ENCODE measurements around the gene KL. TPM values are rescaled to one million over a fixed set of nuclear protein-coding genes. Genes with fewer than 3 reads are reported as not detected.
A peak's percentile ranks its signal among the peaks of the same experiment; 100 is the strongest.

The KL gene
- total and polyA plus RNA-seq, 8 donors: 0.38 to 4.0 (median 1.4) TPM

GRCh38 chr13:33076001-33076992, 60.1 kb downstream of the KL start:
- DNase-seq: peak in 1 of 2 donors; percentile 16
- 76 to 88% (median 82%) methylated on average over 10 of the region's 10 CpGs for WGBS, 5 donors
- no peak for TF ChIP-seq CTCF (IDR thresholded peaks at IDR 0.05)
- no peak for TF ChIP-seq POLR2A (IDR thresholded peaks at IDR 0.05)
- TF ChIP-seq POLR2AphosphoS5 (IDR thresholded peaks at IDR 0.05): no peak
- TF ChIP-seq EP300 (IDR thresholded peaks at IDR 0.05): no peak
- H3K27me3 ChIP-seq: no peaks in the 10 kb centered on the region
- no peaks in the 10 kb centered on the region for H3K36me3 ChIP-seq
- no peak overlapping the region for H3K4me3 ChIP-seq
- H3K4me1 ChIP-seq: no peaks in the 10 kb centered on the region
- H3K9me3 ChIP-seq: no peaks in the 10 kb centered on the region
- intact Hi-C loops (cut with DNase I; ENCODE audit: low total_unique reads): no loop called here
- H3K27ac ChIP-seq: no peak overlapping the region

GRCh38 chr13:33078263-33078662, 62.0 kb downstream of the KL start:
- intact Hi-C loops (cut with DNase I; ENCODE audit: low total_unique reads): no loop called here
- no peak for DNase-seq
- TF ChIP-seq POLR2AphosphoS5 (IDR thresholded peaks at IDR 0.05) (no peak), EP300 (IDR thresholded peaks at IDR 0.05) (no peak), POLR2A (IDR thresholded peaks at IDR 0.05) (no peak), CTCF (IDR thresholded peaks at IDR 0.05) (no peak)
- no peaks in the 10 kb centered on the region for H3K27me3 ChIP-seq
- 86 to 94% (median 92%) methylated on average over 3 of the region's 3 CpGs for WGBS, 5 donors
- no peak overlapping the region for H3K4me3 ChIP-seq
- no peaks in the 10 kb centered on the region for H3K9me3 ChIP-seq
- no peaks in the 10 kb centered on the region for H3K36me3 ChIP-seq
- H3K27ac ChIP-seq: no peak overlapping the region
- H3K4me1 ChIP-seq: no peaks in the 10 kb centered on the region

GRCh38 chr13:33079960-33080359, 63.7 kb downstream of the KL start:
- intact Hi-C loops (cut with DNase I; ENCODE audit: low total_unique reads): no loop called here
- TF ChIP-seq POLR2A (IDR thresholded peaks at IDR 0.05) (no peak), CTCF (IDR thresholded peaks at IDR 0.05) (no peak), POLR2AphosphoS5 (IDR thresholded peaks at IDR 0.05) (no peak), EP300 (IDR thresholded peaks at IDR 0.05) (no peak)
- 67 to 76% (median 70%) methylated on average over 2 of the region's 2 CpGs for WGBS, 5 donors

GRCh38 chr13:33080972-33081590, 64.9 kb downstream of the KL start:
- WGBS, 5 donors: 43 to 55% (median 49%) methylated on average over 5 of the region's 5 CpGs
- Histone ChIP-seq H3K36me3 (no peaks in the 10 kb centered on the region), H3K9me3 (no peaks in the 10 kb centered on the region), H3K27ac (no peak overlapping the region), H3K27me3 (no peaks in the 10 kb centered on the region), H3K4me3 (no peak overlapping the region), H3K4me1 (no peaks in the 10 kb centered on the region)
- no peak for TF ChIP-seq EP300 (IDR thresholded peaks at IDR 0.05)
- no peak for TF ChIP-seq CTCF (IDR thresholded peaks at IDR 0.05)
- no peak for TF ChIP-seq POLR2AphosphoS5 (IDR thresholded peaks at IDR 0.05)
- TF ChIP-seq POLR2A (IDR thresholded peaks at IDR 0.05): no peak
- intact Hi-C loops (cut with DNase I; ENCODE audit: low total_unique reads): no loop called here
- DNase-seq: no peak

More at GRCh38 chr13:33079960-33080359, 63.7 kb downstream of the KL start:
- no peaks in the 10 kb centered on the region for H3K4me1 ChIP-seq
- H3K27ac ChIP-seq: no peak overlapping the region
- H3K4me3 ChIP-seq: no peak overlapping the region
- DNase-seq: no peak
- H3K9me3 ChIP-seq: no peaks in the 10 kb centered on the region
- H3K36me3 ChIP-seq: no peaks in the 10 kb centered on the region
- H3K27me3 ChIP-seq: no peaks in the 10 kb centered on the region
